Neutrophil (primary cell): ENCODE results near the gene DNAH1.

ENCODE experiments used
- H3K27ac ChIP-seq: fragments of 200-600 bp; sonication (generic); 2 replicates; pipeline ENCODE4 v1.5.1; 2016; ENCODE audit warnings: mild to moderate bottlenecking, moderate library complexity
- H3K27me3 ChIP-seq: fragments of 200-600 bp; sonication (generic); 2 replicates; pipeline ENCODE4 v1.6.0; 2016; ENCODE audit warnings: mild to moderate bottlenecking
- H3K36me3 ChIP-seq: fragments of 200-600 bp; sonication (generic); 2 replicates; pipeline ENCODE4 v1.5.1; 2017
- H3K4me1 ChIP-seq, 2 experiments: fragments of 200-600 bp in 1 of 2; sonication (generic) in 1 of 2; 1 replicate in 1 of 2; 2 replicates in 1 of 2; pipeline versions ENCODE4 v1.5.1 to v1.6.1; 2013 to 2016; ENCODE audit warnings: low read depth in 1 of 2, low read length in 1 of 2, mild to moderate bottlenecking in 1 of 2, moderate library complexity in 1 of 2; ENCODE audit not compliant: control insufficient read depth in 1 of 2, insufficient read depth in 1 of 2
- H3K4me3 ChIP-seq, 2 experiments: fragments of 200-600 bp in 1 of 2; sonication (generic) in 1 of 2; 1 replicate in 1 of 2; 2 replicates in 1 of 2; pipeline ENCODE4 v1.5.1; 2013 to 2016; ENCODE audit warnings: low read depth in 1 of 2, low read length in 1 of 2, mild to moderate bottlenecking in 1 of 2, moderate library complexity in 1 of 2
- H3K9me3 ChIP-seq: fragments of 200-600 bp; sonication (generic); 2 replicates; pipeline ENCODE4 v1.5.1; 2016
- TF ChIP-seq, protein P1 (sequence below): fragments of 200-600 bp; sonication (generic); IDR thresholded peaks from 2 replicates; pipeline ENCODE4 v1.5.1; 2016; ENCODE audit warnings: antibody characterized with exemption

DNAH1 gene

DNA sequence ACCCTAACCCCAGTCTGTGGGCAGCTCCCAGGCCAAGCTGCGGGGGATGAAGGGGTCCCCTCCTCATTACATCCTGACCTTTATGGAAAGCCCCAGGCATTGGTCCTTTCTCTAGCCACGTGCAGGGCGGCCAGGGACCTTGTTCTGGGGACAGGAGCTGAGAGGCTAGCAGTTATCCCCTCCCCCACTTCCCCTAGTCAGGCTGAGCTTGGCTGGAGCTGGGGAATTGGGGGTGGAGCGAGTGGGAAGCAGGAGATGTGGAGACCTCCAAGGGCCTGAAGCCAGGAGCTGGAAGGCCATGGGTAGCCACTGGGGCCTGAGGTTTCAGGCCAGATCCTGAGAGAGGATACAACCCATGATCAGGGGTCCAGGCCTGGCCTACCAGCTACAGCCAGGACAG lies 45.8 kb downstream of the DNAH1 start:
- H3K27me3 ChIP-seq, result no peaks in the 10 kb centered on the region
- no peak overlapping the region for H3K27ac ChIP-seq
- H3K9me3 ChIP-seq, result no peaks in the 10 kb centered on the region
- no peaks in the 10 kb centered on the region for H3K4me1 ChIP-seq
- TF ChIP-seq, protein P1, sequence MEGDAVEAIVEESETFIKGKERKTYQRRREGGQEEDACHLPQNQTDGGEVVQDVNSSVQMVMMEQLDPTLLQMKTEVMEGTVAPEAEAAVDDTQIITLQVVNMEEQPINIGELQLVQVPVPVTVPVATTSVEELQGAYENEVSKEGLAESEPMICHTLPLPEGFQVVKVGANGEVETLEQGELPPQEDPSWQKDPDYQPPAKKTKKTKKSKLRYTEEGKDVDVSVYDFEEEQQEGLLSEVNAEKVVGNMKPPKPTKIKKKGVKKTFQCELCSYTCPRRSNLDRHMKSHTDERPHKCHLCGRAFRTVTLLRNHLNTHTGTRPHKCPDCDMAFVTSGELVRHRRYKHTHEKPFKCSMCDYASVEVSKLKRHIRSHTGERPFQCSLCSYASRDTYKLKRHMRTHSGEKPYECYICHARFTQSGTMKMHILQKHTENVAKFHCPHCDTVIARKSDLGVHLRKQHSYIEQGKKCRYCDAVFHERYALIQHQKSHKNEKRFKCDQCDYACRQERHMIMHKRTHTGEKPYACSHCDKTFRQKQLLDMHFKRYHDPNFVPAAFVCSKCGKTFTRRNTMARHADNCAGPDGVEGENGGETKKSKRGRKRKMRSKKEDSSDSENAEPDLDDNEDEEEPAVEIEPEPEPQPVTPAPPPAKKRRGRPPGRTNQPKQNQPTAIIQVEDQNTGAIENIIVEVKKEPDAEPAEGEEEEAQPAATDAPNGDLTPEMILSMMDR, result no peak
- peaks cover 99% of the 10 kb centered on the region for H3K36me3 ChIP-seq
- H3K4me3 ChIP-seq, result no peak overlapping the region

DNA sequence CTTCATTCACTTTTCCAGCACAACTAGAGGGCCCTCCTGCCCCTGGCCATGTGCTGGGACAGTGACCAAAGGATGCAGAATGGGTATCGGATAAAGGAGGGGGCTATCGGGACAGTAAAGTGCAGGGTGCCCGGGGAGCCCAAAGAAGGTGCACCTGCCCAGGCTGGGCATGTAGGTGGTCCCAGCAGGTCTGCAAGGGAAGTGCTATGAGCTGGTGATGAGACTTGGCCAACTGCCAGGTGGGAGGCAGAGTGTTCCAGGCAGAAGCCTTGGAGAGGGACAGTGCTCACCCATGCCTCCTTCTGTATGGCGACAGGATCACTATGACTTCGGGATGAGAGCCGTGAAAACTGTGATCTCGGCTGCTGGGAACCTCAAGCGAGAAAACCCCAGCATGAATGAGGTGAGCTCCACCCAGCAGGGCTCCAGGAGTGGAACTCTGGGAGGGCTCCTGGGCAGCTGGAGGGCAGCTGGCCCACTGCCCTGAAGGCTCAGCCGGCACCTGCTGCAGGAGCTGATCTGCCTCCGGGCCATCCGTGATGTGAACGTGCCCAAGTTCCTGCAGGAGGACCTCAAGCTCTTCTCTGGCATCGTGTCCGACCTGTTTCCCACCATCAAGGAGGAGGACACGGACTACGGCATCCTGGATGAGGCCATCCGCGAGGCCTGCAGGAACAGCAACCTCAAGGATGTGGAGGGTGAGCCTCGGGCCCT lies 48.4 kb downstream of the DNAH1 start:
- TF ChIP-seq, protein P1, result no peak
- Histone ChIP-seq H3K27me3 (no peaks in the 10 kb centered on the region), H3K4me3 (no peak overlapping the region), H3K9me3 (no peaks in the 10 kb centered on the region), H3K4me1 (no peaks in the 10 kb centered on the region), H3K36me3 (peaks cover 100% of the 10 kb centered on the region), H3K27ac (no peak overlapping the region)

DNA sequence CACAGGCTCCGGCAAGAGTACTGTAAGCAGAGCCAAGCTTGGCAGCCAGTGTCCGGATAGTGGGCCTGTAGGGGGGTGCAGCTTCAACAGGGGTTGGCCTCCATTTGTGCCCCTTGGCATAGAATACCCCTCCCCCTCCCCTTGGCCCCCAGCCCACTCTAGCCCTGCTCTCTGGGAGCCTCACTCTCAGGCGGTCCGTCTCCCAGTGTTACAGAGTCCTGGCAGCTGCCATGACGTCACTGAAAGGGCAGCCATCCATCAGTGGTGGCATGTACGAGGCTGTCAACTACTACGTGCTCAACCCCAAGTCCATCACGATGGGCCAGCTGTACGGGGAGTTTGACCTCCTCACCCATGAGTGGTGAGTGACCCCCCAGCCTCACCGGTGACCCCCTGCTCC lies 50.4 kb downstream of the DNAH1 start:
- TF ChIP-seq, protein P1, result no peak
- Histone ChIP-seq H3K36me3 (peaks cover 100% of the 10 kb centered on the region), H3K9me3 (no peaks in the 10 kb centered on the region), H3K27ac (no peak overlapping the region), H3K4me1 (no peaks in the 10 kb centered on the region), H3K27me3 (no peaks in the 10 kb centered on the region), H3K4me3 (no peak overlapping the region)

- H3K27ac ChIP-seq, result no peak overlapping the region
- TF ChIP-seq, protein P1, result no peak
- H3K9me3 ChIP-seq, result no peaks in the 10 kb centered on the region
- peaks cover 4 to 5% of the 10 kb centered on the region in 2 experiments for H3K4me1 ChIP-seq
- peaks cover 8% of the 10 kb centered on the region for H3K27me3 ChIP-seq
- H3K36me3 ChIP-seq, result peaks cover 100% of the 10 kb centered on the region
- no peak overlapping the region for H3K4me3 ChIP-seq
Observed at GRCh38 chr3:52367891-52368880, 52.1 kb downstream of the DNAH1 start.

DNA sequence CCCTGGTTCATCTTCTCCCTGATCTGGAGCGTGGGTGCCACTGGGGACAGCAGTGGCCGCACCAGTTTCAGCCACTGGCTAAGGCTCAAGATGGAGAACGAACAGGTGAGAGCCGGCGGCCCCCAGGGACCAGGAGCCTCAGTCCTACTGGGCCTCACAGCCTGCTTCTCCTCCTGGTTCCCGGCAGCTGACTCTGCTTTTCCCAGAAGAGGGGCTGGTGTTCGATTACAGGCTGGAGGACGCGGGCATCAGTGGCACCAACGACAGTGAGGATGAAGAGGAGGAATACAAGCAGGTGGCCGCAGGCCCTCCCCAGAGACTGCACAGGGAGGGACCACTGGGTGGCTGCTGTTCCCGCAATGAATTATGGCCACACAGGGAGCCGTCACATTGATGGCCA lies 54.4 kb downstream of the DNAH1 start:
- Histone ChIP-seq H3K27me3 (peaks cover 13% of the 10 kb centered on the region), H3K36me3 (peaks cover 87% of the 10 kb centered on the region), H3K27ac (no peak overlapping the region), H3K9me3 (no peaks in the 10 kb centered on the region), H3K4me3 (no peak overlapping the region), H3K4me1 (peaks cover 4 to 7% of the 10 kb centered on the region in 2 experiments)
- TF ChIP-seq, protein P1, result no peak
